Measurements from ENCODE around the gene CYB561D1. TPM values are rescaled to one million over a fixed set of nuclear protein-coding genes. Genes with fewer than 3 reads are reported as not detected.

CYB561D1 gene
- total and polyA plus RNA-seq, 9 donors: 3.9 to 13.8 (median 9.0) TPM

- Histone ChIP-seq H3K4me1 (ENCODE audit: control insufficient read depth, insufficient read depth, low read length) (peaks cover 59% of the 10 kb centered on the region), H3K9me3 (replicated peaks; ENCODE audit: control insufficient read depth, low read depth, low read length) (no peaks in the 10 kb centered on the region), H3K36me3 (ENCODE audit: control insufficient read depth, insufficient read depth, low read length) (no peaks in the 10 kb centered on the region), H3K27ac (ENCODE audit: low read length) (peak overlapping the region; percentile 93), H3K4me3 (ENCODE audit: low read length) (no peak overlapping the region), H3K27me3 (ENCODE audit: control insufficient read depth, insufficient read depth, low read length) (peaks cover 5% of the 10 kb centered on the region)
- 69% methylated on average over 4 of the region's 5 CpGs for WGBS (ENCODE audit: insufficient coverage)
- peak; percentile 87 for DNase-seq
Observed at GRCh38 chr1:109535971-109536491, 42.1 kb downstream of the CYB561D1 start.

- WGBS (ENCODE audit: insufficient coverage): 80% methylated on average over 6 of the region's 9 CpGs
- Histone ChIP-seq H3K27me3 (ENCODE audit: control insufficient read depth, insufficient read depth, low read length) (peaks cover 5% of the 10 kb centered on the region), H3K4me3 (ENCODE audit: low read length) (no peak overlapping the region), H3K4me1 (ENCODE audit: control insufficient read depth, insufficient read depth, low read length) (peaks cover 43% of the 10 kb centered on the region), H3K27ac (ENCODE audit: low read length) (no peak overlapping the region), H3K9me3 (replicated peaks; ENCODE audit: control insufficient read depth, low read depth, low read length) (no peaks in the 10 kb centered on the region), H3K36me3 (ENCODE audit: control insufficient read depth, insufficient read depth, low read length) (no peaks in the 10 kb centered on the region)
- DNase-seq: no peak
Observed at GRCh38 chr1:109537450-109538178, 43.7 kb downstream of the CYB561D1 start.

GRCh38 chr1:109538827-109539555, 45.1 kb downstream of the CYB561D1 start:
- Histone ChIP-seq H3K36me3 (ENCODE audit: control insufficient read depth, insufficient read depth, low read length) (no peaks in the 10 kb centered on the region), H3K4me1 (ENCODE audit: control insufficient read depth, insufficient read depth, low read length) (peaks cover 37% of the 10 kb centered on the region), H3K27me3 (ENCODE audit: control insufficient read depth, insufficient read depth, low read length) (peaks cover 5% of the 10 kb centered on the region), H3K27ac (ENCODE audit: low read length) (no peak overlapping the region), H3K4me3 (ENCODE audit: low read length) (no peak overlapping the region), H3K9me3 (replicated peaks; ENCODE audit: control insufficient read depth, low read depth, low read length) (no peaks in the 10 kb centered on the region)
- 76% methylated on average over 7 of the region's 9 CpGs for WGBS (ENCODE audit: insufficient coverage)
- DNase-seq: no peak

GRCh38 chr1:109539676-109540075, 45.8 kb downstream of the CYB561D1 start, which contains the start of gene GPR61:
Gene GPR61 (plus strand): TSS chr1:109539872. CDS start chr1:109543023, 3,151 bp downstream.
- H3K4me3 ChIP-seq (ENCODE audit: low read length): no peak within 1 kb of the TSS
- H3K36me3 ChIP-seq (ENCODE audit: control insufficient read depth, insufficient read depth, low read length): no peaks in the 10 kb centered on the region
- peaks cover 5% of the 10 kb centered on the region for H3K27me3 ChIP-seq (ENCODE audit: control insufficient read depth, insufficient read depth, low read length)
- WGBS (ENCODE audit: insufficient coverage): 35% methylated on average over 7 of the region's 7 CpGs
- peaks cover 34% of the 10 kb centered on the region for H3K4me1 ChIP-seq (ENCODE audit: control insufficient read depth, insufficient read depth, low read length)
- no peak for DNase-seq
- H3K9me3 ChIP-seq (replicated peaks; ENCODE audit: control insufficient read depth, low read depth, low read length): no peaks in the 10 kb centered on the region
- no peak within 1 kb of the TSS for H3K27ac ChIP-seq (ENCODE audit: low read length)

GRCh38 chr1:109541102-109541501, 47.2 kb downstream of the CYB561D1 start:
- no peak for DNase-seq
- Histone ChIP-seq H3K27ac (ENCODE audit: low read length) (no peak overlapping the region), H3K27me3 (ENCODE audit: control insufficient read depth, insufficient read depth, low read length) (peaks cover 5% of the 10 kb centered on the region), H3K9me3 (replicated peaks; ENCODE audit: control insufficient read depth, low read depth, low read length) (no peaks in the 10 kb centered on the region), H3K4me1 (ENCODE audit: control insufficient read depth, insufficient read depth, low read length) (peaks cover 20% of the 10 kb centered on the region), H3K4me3 (ENCODE audit: low read length) (no peak overlapping the region), H3K36me3 (ENCODE audit: control insufficient read depth, insufficient read depth, low read length) (no peaks in the 10 kb centered on the region)
- 80% methylated on average over 1 of the region's 3 CpGs for WGBS (ENCODE audit: insufficient coverage)

GRCh38 chr1:109542657-109543056, 48.8 kb downstream of the CYB561D1 start:
- H3K36me3 ChIP-seq (ENCODE audit: control insufficient read depth, insufficient read depth, low read length): no peaks in the 10 kb centered on the region
- WGBS (ENCODE audit: insufficient coverage): 80% methylated on average over 9 of the region's 10 CpGs
- H3K4me1 ChIP-seq (ENCODE audit: control insufficient read depth, insufficient read depth, low read length): peaks cover 18% of the 10 kb centered on the region
- H3K27me3 ChIP-seq (ENCODE audit: control insufficient read depth, insufficient read depth, low read length): peaks cover 5% of the 10 kb centered on the region
- no peak overlapping the region for H3K27ac ChIP-seq (ENCODE audit: low read length)
- DNase-seq: no peak
- no peaks in the 10 kb centered on the region for H3K9me3 ChIP-seq (replicated peaks; ENCODE audit: control insufficient read depth, low read depth, low read length)
- no peak overlapping the region for H3K4me3 ChIP-seq (ENCODE audit: low read length)

- 91% methylated on average over 19 of the region's 24 CpGs for WGBS (ENCODE audit: insufficient coverage)
Observed at GRCh38 chr1:109543283-109543987, 49.5 kb downstream of the CYB561D1 start.

GRCh38 chr1:109543988-109544735, 50.3 kb downstream of the CYB561D1 start:
- DNase-seq: no peak
- H3K4me3 ChIP-seq (ENCODE audit: low read length): no peak overlapping the region
- 61% methylated on average over 13 of the region's 14 CpGs for WGBS (ENCODE audit: insufficient coverage)
- no peak overlapping the region for H3K27ac ChIP-seq (ENCODE audit: low read length)
- peaks cover 12% of the 10 kb centered on the region for H3K4me1 ChIP-seq (ENCODE audit: control insufficient read depth, insufficient read depth, low read length)
- H3K27me3 ChIP-seq (ENCODE audit: control insufficient read depth, insufficient read depth, low read length): peaks cover 4% of the 10 kb centered on the region
- H3K36me3 ChIP-seq (ENCODE audit: control insufficient read depth, insufficient read depth, low read length): no peaks in the 10 kb centered on the region
- H3K9me3 ChIP-seq (replicated peaks; ENCODE audit: control insufficient read depth, low read depth, low read length): no peaks in the 10 kb centered on the region

More at GRCh38 chr1:109543283-109543987, 49.5 kb downstream of the CYB561D1 start:
- no peak for DNase-seq
- Histone ChIP-seq H3K36me3 (ENCODE audit: control insufficient read depth, insufficient read depth, low read length) (no peaks in the 10 kb centered on the region), H3K4me1 (ENCODE audit: control insufficient read depth, insufficient read depth, low read length) (peaks cover 12% of the 10 kb centered on the region), H3K9me3 (replicated peaks; ENCODE audit: control insufficient read depth, low read depth, low read length) (no peaks in the 10 kb centered on the region), H3K27ac (ENCODE audit: low read length) (no peak overlapping the region), H3K27me3 (ENCODE audit: control insufficient read depth, insufficient read depth, low read length) (peaks cover 5% of the 10 kb centered on the region), H3K4me3 (ENCODE audit: low read length) (no peak overlapping the region)

- Histone ChIP-seq H3K4me1 (ENCODE audit: control insufficient read depth, insufficient read depth, low read length) (peaks cover 12% of the 10 kb centered on the region), H3K9me3 (replicated peaks; ENCODE audit: control insufficient read depth, low read depth, low read length) (no peaks in the 10 kb centered on the region), H3K4me3 (ENCODE audit: low read length) (peak overlapping the region; percentile 4), H3K27ac (ENCODE audit: low read length) (peak overlapping the region; percentile 99), H3K27me3 (ENCODE audit: control insufficient read depth, insufficient read depth, low read length) (no peaks in the 10 kb centered on the region), H3K36me3 (ENCODE audit: control insufficient read depth, insufficient read depth, low read length) (no peaks in the 10 kb centered on the region)
- peak; percentile 96 for DNase-seq
- 67% methylated on average over 1 of the region's 5 CpGs for WGBS (ENCODE audit: insufficient coverage)
Observed at GRCh38 chr1:109546311-109547109, 52.6 kb downstream of the CYB561D1 start.

Data from muscle of leg (tissue), 11 donors.